K562 (cell line): ENCODE measurements around the gene ARFGAP1. TPM values are rescaled to one million over a fixed set of nuclear protein-coding genes. Genes with fewer than 3 reads are reported as not detected.

Experiments
- ATAC-seq: fragments of 200-7000 bp; cut with Tn5 transposase; 3 replicates; pipeline ENCODE4 v1.9.1; 2020; ENCODE audit warnings: moderate library complexity
- BruUV-seq: library from RNA; stranded (reverse); fragments of 400-500 nt; replicated peaks from 2 replicates; lab custom pipeline; 2021; lab: Mats Ljungman, UMichigan
- CTCF ChIA-PET: fragments of 300-600 bp; formaldehyde crosslinking; extraction: SDS; loops from one replicate; lab custom pipeline; 2021; ENCODE audit warnings: low intra/inter-chr PET ratio; lab: Yijun Ruan, JAX
- POLR2A ChIA-PET: fragments of 300-600, 350-650 bp; sonication (Branson Sonifier 250); formaldehyde crosslinking; extraction: SDS; loops from one replicate; lab custom pipeline; 2021; ENCODE audit warnings: antibody characterized with exemption, inconsistent platforms; lab: Yijun Ruan, JAX
- DNase-seq, 4 experiments: peaks; one replicate each; pipeline versions ENCODE4 v3.0.0 to v3.0.0-alpha.2; 2011 to 2018; ENCODE audit warnings: low spot score in 3 of 4, mixed read lengths in 3 of 4; ENCODE audit errors: extremely low read depth in 1 of 4
- FAIRE-seq: peaks from 2 replicates; lab custom pipeline; 2011; peaks lifted over from hg19 to GRCh38; lab: Jason Lieb, UNC
- H2AFZ ChIP-seq: 2 replicates; pipeline ENCODE4 v1.6.0; 2011; ENCODE audit warnings: low read depth, low read length, control low read depth, inconsistent platforms
- H3K27ac ChIP-seq: fragments of 200-600 bp; 3 replicates; pipeline ENCODE4 v1.8.0; 2011; ENCODE audit warnings: low read depth, mild to moderate bottlenecking, control low read depth, inconsistent platforms, low read length, moderate library complexity, mixed read lengths; ENCODE audit errors: extremely low read depth
- H3K27me3 ChIP-seq, 2 experiments: fragments of 300-600 bp in 1 of 2; 2 replicates in 1 of 2; 3 replicates in 1 of 2; pipeline versions ENCODE4 v1.6.0 to v1.8.0; 2011; ENCODE audit warnings: inconsistent platforms in 2 of 2, low read length in 2 of 2, mild to moderate bottlenecking in 1 of 2, mixed read lengths in 1 of 2, moderate library complexity in 1 of 2; ENCODE audit not compliant: control insufficient read depth in 2 of 2, insufficient read depth in 2 of 2
- H3K36me3 ChIP-seq: fragments of 300-600 bp; 3 replicates; pipeline ENCODE4 v1.8.0; 2011; ENCODE audit warnings: mild to moderate bottlenecking, low read length, inconsistent platforms; ENCODE audit not compliant: control insufficient read depth, insufficient read depth
- H3K4me1 ChIP-seq, 2 experiments: fragments of 200-600 bp in 1 of 2; replicated peaks in 1 of 2; 2 replicates in 1 of 2; 3 replicates in 1 of 2; pipeline versions ENCODE4 v1.5.1 to v1.8.0; 2011; ENCODE audit warnings: inconsistent platforms in 2 of 2, low read length in 2 of 2, mild to moderate bottlenecking in 1 of 2, mixed read lengths in 1 of 2, moderate library complexity in 1 of 2; ENCODE audit not compliant: control insufficient read depth in 2 of 2, insufficient read depth in 2 of 2
- H3K4me2 ChIP-seq: 2 replicates; pipeline ENCODE4 v1.6.1; 2011; ENCODE audit warnings: low read length, control low read depth, inconsistent platforms, mixed read lengths; ENCODE audit not compliant: insufficient read depth
- H3K4me3 ChIP-seq: fragments of 200-600 bp; sonication (generic), shearing (Covaris generic); 2 replicates; pipeline ENCODE4 v1.5.1; 2016; ENCODE audit warnings: control low read depth, inconsistent platforms
- H3K79me2 ChIP-seq: fragments of 200-600 bp; 3 replicates; pipeline ENCODE4 v1.8.0; 2011; ENCODE audit warnings: low read length, inconsistent platforms; ENCODE audit not compliant: control insufficient read depth, insufficient read depth
- H3K9ac ChIP-seq, 2 experiments: 2 replicates each; pipeline versions ENCODE4 v1.6.0 to v1.6.1; 2011; ENCODE audit warnings: low read depth in 2 of 2, low read length in 2 of 2, control low read depth in 1 of 2, inconsistent platforms in 1 of 2, mild to moderate bottlenecking in 1 of 2, mixed read lengths in 1 of 2; ENCODE audit not compliant: insufficient read depth in 1 of 2
- H3K9me1 ChIP-seq: one replicate; pipeline ENCODE4 v1.6.0; 2011; ENCODE audit warnings: inconsistent platforms, mild to moderate bottlenecking, low read length, moderate library complexity; ENCODE audit not compliant: control insufficient read depth, insufficient read depth
- H3K9me3 ChIP-seq: replicated peaks from 2 replicates; pipeline ENCODE4 v1.5.1; 2011; ENCODE audit warnings: low read depth, low read length, inconsistent platforms; ENCODE audit not compliant: control insufficient read depth, insufficient read depth
- H4K20me1 ChIP-seq: replicated peaks from 2 replicates; pipeline ENCODE4 v1.6.1; 2011; ENCODE audit warnings: low read length, inconsistent platforms, mixed read lengths; ENCODE audit not compliant: control insufficient read depth, insufficient read depth
- BRF2 ChIP-seq: IDR thresholded peaks from 3 replicates; pipeline ENCODE4 v1.6.1; 2011; ENCODE audit warnings: borderline replicate concordance, mild to moderate bottlenecking; ENCODE audit not compliant: insufficient read length, insufficient read depth
- NRF1 ChIP-seq, 2 experiments: fragments of 450-650 bp; IDR thresholded peaks in 1 of 2; conservative IDR thresholded peaks in 1 of 2; 2 replicates each; pipeline ENCODE4 v1.6.1; 2014; ENCODE audit warnings: mild to moderate bottlenecking in 2 of 2
- SIN3B ChIP-seq: fragments of 450-650 bp; IDR thresholded peaks from 2 replicates; pipeline ENCODE4 v1.6.1; 2017; ENCODE audit warnings: low read depth, mild to moderate bottlenecking, moderate library complexity
- WGBS: fragments of 100-300 bp; shearing (Covaris generic); methylation state at CpG from one replicate; pipeline ENCODE4 v1.1.6; 2016; ENCODE audit warnings: low coverage, mixed read lengths; ENCODE audit not compliant: insufficient coverage; ENCODE audit errors: missing lambda C conversion rate; 5-methylcytosine and 5-hydroxymethylcytosine counted together
- in situ Hi-C: fragments of 300-500 bp; cut with MboI; formaldehyde crosslinking; loops from 4 replicates; pipeline ENCODE4 v1.15.0; 2018; ENCODE audit warnings: inconsistent platforms, mixed read lengths
- intact Hi-C: fragments of 100-400 bp; cut with micrococcal nuclease; formaldehyde crosslinking; loops from 2 replicates; pipeline ENCODE4 v1.14.2; 2022
- polyA plus RNA-seq, 8 experiments: library from polyadenylated mRNA; depleted of rRNA in 4 of 8; stranded (reverse) in 5 of 8; unstranded in 3 of 8; fragments of >200 nt; fragmentation: Nextera tagmentation in 2 of 8; fragmentation: Illumina TruSeq in 1 of 8; extraction: Ambion mirVana in 2 of 8; extraction: Trizol in 1 of 8; gene quantifications; 2 replicates each; pipeline versions ENCODE4 v1.2.1 to v1.2.3, GENCODE V29; 2011 to 2014; ENCODE audit warnings: inconsistent platforms in 1 of 8, missing spikeins in 1 of 8
- total RNA-seq, 7 experiments: library from RNA; depleted of rRNA in 6 of 7; stranded (reverse); fragments of >200 nt in 6 of 7; fragmentation: Illumina TruSeq in 2 of 7; extraction: Trizol in 2 of 7; gene quantifications; 2 replicates each; pipeline versions ENCODE4 v1.2.1 to v1.2.3, GENCODE V29; 2011 to 2021; ENCODE audit warnings: low replicate concordance in 1 of 7

The ARFGAP1 gene
- total and polyA plus RNA-seq, 9 of the 15 experiments (the other 6 are each of a cell fraction or from before 2014, with no cell fraction given): 0.53 to 102 (median 33.5) TPM

- TF ChIP-seq BRF2: no peak
- TF ChIP-seq, all 486 proteins: peak for 0
Observed at GRCh38 chr20:63321148-63321831, 48.7 kb downstream of the ARFGAP1 start (continued).

- no TSS peak for BruUV-seq
- Histone ChIP-seq H2AFZ (no peak overlapping the region), H3K36me3 (no peaks in the 10 kb centered on the region), H3K79me2 (no peaks in the 10 kb centered on the region), H3K9me3 (no peaks in the 10 kb centered on the region), H3K27ac (no peak overlapping the region), H3K27me3 (peaks cover 19 to 56% of the 10 kb centered on the region in 2 experiments; a peak in 4 of 5 replicates), H3K9ac (no peak overlapping the region), H3K4me1 (peaks cover 0 to 22% of the 10 kb centered on the region in 2 experiments; a peak in 1 of 5 replicates), H3K4me2 (no peak overlapping the region), H4K20me1 (no peaks in the 10 kb centered on the region), H3K9me1 (no peaks in the 10 kb centered on the region), H3K4me3 (no peak overlapping the region)
- peak in 2 of 4 experiments; percentile 36 to 41 for DNase-seq
- TF ChIP-seq SIN3B (no peak), NRF1 (conservative IDR thresholded peaks at IDR 0.05 in 1 of 2, IDR thresholded peaks at IDR 0.05 in 1 of 2) (peak; percentile 86 to 88)
- no peak for FAIRE-seq
- ChIA-PET POLR2A (interaction anchor here (1.5 kb wide), 1 partner anchor 12 kb away, joined by 4 read pairs; no protein-coding TSS in a partner anchor), CTCF (interaction anchor here (0.5 kb wide), 1 partner anchor 963 kb away, joined by 3 read pairs; no protein-coding TSS in a partner anchor)
- intact Hi-C loops: no loop called here
- ATAC-seq: no peak; the same call in 2 of the 3 replicates
- in situ Hi-C loops: no loop called here
- 2% methylated on average over 34 of the region's 34 CpGs for WGBS
Observed at GRCh38 chr20:63322146-63322932, 49.7 kb downstream of the ARFGAP1 start.
